Measurements from ENCODE around the gene NPAS1. TPM values are rescaled to one million over a fixed set of nuclear protein-coding genes. Genes with fewer than 3 reads are reported as not detected.
A peak's percentile ranks its signal among the peaks of the same experiment; 100 is the strongest.

Gene NPAS1
- total RNA-seq, 1 experiment from 2014 or later, result 2.8 TPM

DNA sequence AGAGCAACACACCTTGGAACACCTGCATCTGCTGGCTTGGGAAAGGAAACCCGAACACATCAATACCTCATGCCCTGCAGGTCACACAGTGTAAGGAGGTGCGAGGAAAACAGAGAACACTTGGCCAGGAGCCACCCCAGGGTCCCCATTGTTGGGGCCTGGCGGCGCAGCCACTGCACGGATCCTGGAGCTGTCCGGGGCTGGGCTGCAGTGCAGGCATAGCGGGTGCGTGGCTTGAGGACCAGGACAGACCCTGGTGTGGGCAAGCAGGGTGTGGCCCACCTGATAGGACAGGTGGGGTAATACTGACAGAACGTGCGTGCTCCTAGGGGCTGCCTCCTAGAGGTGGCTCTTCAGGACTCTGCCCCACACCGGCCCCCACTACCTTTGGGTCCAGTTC, 45.6 kb downstream of the NPAS1 start:
- H3K9me3 Mint-ChIP-seq (ENCODE audit: unreplicated experiment), result peaks cover 9% of the 10 kb centered on the region
- POLR2A ChIA-PET, result no interaction called here

DNA sequence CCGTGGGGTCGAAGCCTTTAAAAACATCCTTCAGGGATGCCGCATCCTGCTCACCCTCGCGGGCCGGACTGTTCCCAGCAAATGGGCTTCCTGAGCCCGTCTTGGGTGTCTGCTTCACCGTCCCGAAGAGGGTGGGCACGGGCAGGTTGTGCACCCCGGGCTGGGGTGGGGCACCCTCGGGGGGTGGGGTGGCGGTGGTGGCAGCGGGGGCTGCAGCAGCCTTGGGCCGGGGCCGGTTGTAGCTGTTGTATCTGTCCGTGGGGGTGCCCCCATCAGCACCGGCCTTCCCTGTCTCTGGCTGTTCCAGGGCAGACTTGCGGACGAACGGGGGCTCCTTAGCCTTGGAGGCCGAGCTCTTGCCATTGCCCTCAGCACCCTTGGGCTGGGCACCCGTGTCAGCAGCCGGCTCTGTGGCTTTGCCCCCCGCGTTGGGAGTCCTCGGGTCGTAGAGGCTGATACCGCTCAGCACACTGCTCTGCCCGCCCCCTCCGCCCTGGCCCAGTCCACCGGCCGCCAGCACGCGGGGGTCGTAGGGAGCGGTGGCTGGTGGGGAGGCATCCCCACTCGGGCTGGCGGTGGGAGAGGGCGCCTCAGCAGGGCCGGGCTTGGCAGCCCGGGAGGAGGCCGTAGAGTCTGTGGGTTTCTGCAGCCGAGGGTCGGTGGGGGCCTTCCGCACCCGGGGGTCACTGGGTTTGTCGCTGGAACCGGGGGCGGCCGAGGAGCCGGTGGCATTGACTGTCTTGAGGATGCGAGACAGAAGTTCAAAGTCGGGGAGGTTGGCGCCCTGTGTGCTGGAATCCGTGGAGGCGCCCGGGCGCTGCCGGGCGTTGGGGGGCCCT, 47.0 kb downstream of the NPAS1 start:
- no peak for DNase-seq
- intact Hi-C loops (cut with micrococcal nuclease; ENCODE audit: unreplicated experiment), result no loop called here
- Mint-ChIP-seq H3K27me3 (ENCODE audit: insufficient read depth, unreplicated experiment) (no peaks in the 10 kb centered on the region), H3K4me1 (ENCODE audit: low read depth, unreplicated experiment) (peaks cover 16% of the 10 kb centered on the region), H3K4me3 (ENCODE audit: unreplicated experiment) (no peak overlapping the region), H3K9me3 (ENCODE audit: unreplicated experiment) (no peaks in the 10 kb centered on the region), H3K36me3 (ENCODE audit: insufficient read depth, unreplicated experiment) (peaks cover 98% of the 10 kb centered on the region), H3K27ac (ENCODE audit: unreplicated experiment) (peak overlapping the region; percentile 92)
- peaks cover 15% of the 10 kb centered on the region for H3K4me1 ChIP-seq
- H3K4me3 ChIP-seq (ENCODE audit: low read depth, low read length), result no peak overlapping the region
- ChIA-PET CTCF (no interaction called here), POLR2A (no interaction called here)
- no peaks in the 10 kb centered on the region for H3K27me3 ChIP-seq (replicated peaks; ENCODE audit: control insufficient read depth, insufficient read depth, low read length)
- no peaks in the 10 kb centered on the region for H3K9me3 ChIP-seq
- no peak for TF ChIP-seq CTCF (IDR thresholded peaks at IDR 0.05; ENCODE audit: insufficient read depth in 1 of 2, low read depth in 1 of 2, low read length in 1 of 2, severe bottlenecking in 1 of 2, unreplicated experiment in 1 of 2)
- peaks cover 4% of the 10 kb centered on the region for H3K36me3 ChIP-seq (ENCODE audit: control insufficient read depth, insufficient read depth, low read length)
- no TSS peak for BruUV-seq (replicated peaks)

More for the DNA sequence above, 45.6 kb downstream of the NPAS1 start:
- CTCF ChIA-PET, result no interaction called here
- Mint-ChIP-seq H3K4me3 (ENCODE audit: unreplicated experiment) (no peak overlapping the region), H3K4me1 (ENCODE audit: low read depth, unreplicated experiment) (peaks cover 26% of the 10 kb centered on the region), H3K36me3 (ENCODE audit: insufficient read depth, unreplicated experiment) (peaks cover 88% of the 10 kb centered on the region), H3K27me3 (ENCODE audit: insufficient read depth, unreplicated experiment) (no peaks in the 10 kb centered on the region), H3K27ac (ENCODE audit: unreplicated experiment) (peak overlapping the region; percentile 92)
- BruUV-seq (replicated peaks), result no TSS peak
- TF ChIP-seq CTCF (IDR thresholded peaks at IDR 0.05; ENCODE audit: insufficient read depth in 1 of 2, low read depth in 1 of 2, low read length in 1 of 2, severe bottlenecking in 1 of 2, unreplicated experiment in 1 of 2), result no peak
- no peak overlapping the region for H3K4me3 ChIP-seq (ENCODE audit: low read depth, low read length)
- no peak for DNase-seq
- no peaks in the 10 kb centered on the region for H3K27me3 ChIP-seq (replicated peaks; ENCODE audit: control insufficient read depth, insufficient read depth, low read length)
- intact Hi-C loops (cut with micrococcal nuclease; ENCODE audit: unreplicated experiment), result no loop called here
- H3K4me1 ChIP-seq, result peaks cover 26% of the 10 kb centered on the region
- H3K9me3 ChIP-seq, result no peaks in the 10 kb centered on the region
- peaks cover 1% of the 10 kb centered on the region for H3K36me3 ChIP-seq (ENCODE audit: control insufficient read depth, insufficient read depth, low read length)

DNA sequence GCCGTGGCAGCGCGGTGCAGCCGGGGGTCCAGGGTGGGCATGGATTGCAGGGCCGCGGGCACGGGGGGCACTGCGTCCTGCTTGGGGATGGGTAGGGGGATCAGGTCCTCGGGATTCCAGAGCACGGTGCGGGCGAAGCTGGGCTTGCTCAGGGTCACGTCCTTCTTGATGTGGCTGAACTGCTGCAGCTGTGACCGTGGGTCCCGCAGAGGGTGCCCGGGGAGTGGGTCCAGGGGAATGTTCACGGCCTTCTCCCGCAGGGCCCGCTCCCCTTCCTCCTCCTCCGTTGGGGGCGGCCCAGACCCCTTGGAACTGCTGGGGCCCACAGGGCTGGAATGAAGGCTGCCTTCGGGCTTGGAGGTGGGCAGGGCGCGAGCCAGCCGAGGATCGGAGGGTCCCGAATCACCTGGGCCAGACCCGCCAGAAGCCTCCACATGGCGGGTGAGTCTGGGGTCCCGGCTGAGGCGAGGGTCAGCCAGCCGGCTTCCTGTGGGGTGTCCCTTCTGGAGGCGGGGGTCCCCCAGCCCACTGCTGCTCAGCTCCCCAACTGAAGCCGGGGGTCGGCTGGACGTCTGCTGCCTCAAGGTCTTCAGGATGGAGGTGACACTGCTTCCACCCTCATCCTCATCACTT, 47.7 kb downstream of the NPAS1 start:
- ChIA-PET POLR2A (no interaction called here), CTCF (no interaction called here)
- Histone ChIP-seq H3K9me3 (no peaks in the 10 kb centered on the region), H3K4me1 (peaks cover 8% of the 10 kb centered on the region), H3K27me3 (replicated peaks; ENCODE audit: control insufficient read depth, insufficient read depth, low read length) (no peaks in the 10 kb centered on the region), H3K36me3 (ENCODE audit: control insufficient read depth, insufficient read depth, low read length) (peaks cover 4% of the 10 kb centered on the region), H3K4me3 (ENCODE audit: low read depth, low read length) (no peak overlapping the region)
- no peak for DNase-seq
- Mint-ChIP-seq H3K27ac (ENCODE audit: unreplicated experiment) (no peak overlapping the region), H3K9me3 (ENCODE audit: unreplicated experiment) (no peaks in the 10 kb centered on the region), H3K4me1 (ENCODE audit: low read depth, unreplicated experiment) (peaks cover 9% of the 10 kb centered on the region), H3K4me3 (ENCODE audit: unreplicated experiment) (no peak overlapping the region), H3K27me3 (ENCODE audit: insufficient read depth, unreplicated experiment) (no peaks in the 10 kb centered on the region), H3K36me3 (ENCODE audit: insufficient read depth, unreplicated experiment) (peaks cover 97% of the 10 kb centered on the region)
- no peak for TF ChIP-seq CTCF (IDR thresholded peaks at IDR 0.05; ENCODE audit: insufficient read depth in 1 of 2, low read depth in 1 of 2, low read length in 1 of 2, severe bottlenecking in 1 of 2, unreplicated experiment in 1 of 2)
- intact Hi-C loops (cut with micrococcal nuclease; ENCODE audit: unreplicated experiment), result no loop called here
- no TSS peak for BruUV-seq (replicated peaks)
